ENCODE measurements around the gene DOCK11. TPM values are rescaled to one million over a fixed set of nuclear protein-coding genes. Genes with fewer than 3 reads are reported as not detected.

DOCK11 gene
- total and polyA plus RNA-seq, 2 donors from 2014 or later = 11.4 to 49.5 TPM

DNA sequence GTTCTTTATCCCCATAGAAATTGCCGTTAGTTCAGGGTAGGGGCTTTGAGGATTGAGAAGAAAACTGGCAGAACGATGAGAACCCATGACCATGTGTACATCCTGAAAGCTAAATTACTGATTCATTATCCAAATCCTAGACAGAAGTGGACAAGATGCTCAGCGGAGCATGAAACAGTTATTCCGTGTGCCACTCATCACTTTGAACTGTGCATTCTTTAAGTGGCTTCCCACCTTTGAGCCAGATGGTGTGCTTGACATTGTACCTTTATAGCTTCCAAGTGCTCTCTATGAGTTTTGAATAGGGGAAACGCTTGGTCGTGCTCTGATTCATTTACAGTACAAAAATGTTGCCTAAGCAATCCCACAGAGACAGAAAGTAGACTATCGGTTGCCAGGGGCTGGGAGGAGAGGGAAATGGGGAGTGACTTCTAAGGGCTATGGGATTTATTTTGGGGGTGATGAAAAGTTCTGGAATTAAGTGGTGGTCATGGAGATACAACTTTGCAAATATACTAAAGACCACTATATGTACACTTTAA, 100.0 kb downstream of the DOCK11 start:
- Histone ChIP-seq H3K36me3 (ENCODE audit: control insufficient read depth in 2 of 3, insufficient read depth in 3 of 3, low read length in 3 of 3) (no peaks in the 10 kb centered on the region), H3K4me1 (ENCODE audit: control insufficient read depth in 2 of 3, insufficient read depth in 2 of 3, low read depth in 1 of 3, low read length in 3 of 3) (no peaks in the 10 kb centered on the region), H3K27ac (ENCODE audit: low read depth in 2 of 2, low read length in 2 of 2) (no peak overlapping the region), H3K9me3 (ENCODE audit: control insufficient read depth in 2 of 3, insufficient read depth in 1 of 3, low read length in 3 of 3) (no peaks in the 10 kb centered on the region), H3K4me3 (ENCODE audit: low read length in 3 of 3) (no peak overlapping the region), H3K9ac (ENCODE audit: low read length in 3 of 3) (no peak overlapping the region), H3K27me3 (ENCODE audit: control insufficient read depth, insufficient read depth, low read length) (no peaks in the 10 kb centered on the region)
- DNase-seq (peak in 1 of 5 donors; percentile 7), FAIRE-seq (no peak)
- intact Hi-C loops (cut with DNase I) = no loop called here
- TF ChIP-seq, protein P1, sequence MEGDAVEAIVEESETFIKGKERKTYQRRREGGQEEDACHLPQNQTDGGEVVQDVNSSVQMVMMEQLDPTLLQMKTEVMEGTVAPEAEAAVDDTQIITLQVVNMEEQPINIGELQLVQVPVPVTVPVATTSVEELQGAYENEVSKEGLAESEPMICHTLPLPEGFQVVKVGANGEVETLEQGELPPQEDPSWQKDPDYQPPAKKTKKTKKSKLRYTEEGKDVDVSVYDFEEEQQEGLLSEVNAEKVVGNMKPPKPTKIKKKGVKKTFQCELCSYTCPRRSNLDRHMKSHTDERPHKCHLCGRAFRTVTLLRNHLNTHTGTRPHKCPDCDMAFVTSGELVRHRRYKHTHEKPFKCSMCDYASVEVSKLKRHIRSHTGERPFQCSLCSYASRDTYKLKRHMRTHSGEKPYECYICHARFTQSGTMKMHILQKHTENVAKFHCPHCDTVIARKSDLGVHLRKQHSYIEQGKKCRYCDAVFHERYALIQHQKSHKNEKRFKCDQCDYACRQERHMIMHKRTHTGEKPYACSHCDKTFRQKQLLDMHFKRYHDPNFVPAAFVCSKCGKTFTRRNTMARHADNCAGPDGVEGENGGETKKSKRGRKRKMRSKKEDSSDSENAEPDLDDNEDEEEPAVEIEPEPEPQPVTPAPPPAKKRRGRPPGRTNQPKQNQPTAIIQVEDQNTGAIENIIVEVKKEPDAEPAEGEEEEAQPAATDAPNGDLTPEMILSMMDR (IDR thresholded peaks at IDR 0.05; ENCODE audit: borderline replicate concordance, extremely low read depth, insufficient read depth) = no peak

DNA sequence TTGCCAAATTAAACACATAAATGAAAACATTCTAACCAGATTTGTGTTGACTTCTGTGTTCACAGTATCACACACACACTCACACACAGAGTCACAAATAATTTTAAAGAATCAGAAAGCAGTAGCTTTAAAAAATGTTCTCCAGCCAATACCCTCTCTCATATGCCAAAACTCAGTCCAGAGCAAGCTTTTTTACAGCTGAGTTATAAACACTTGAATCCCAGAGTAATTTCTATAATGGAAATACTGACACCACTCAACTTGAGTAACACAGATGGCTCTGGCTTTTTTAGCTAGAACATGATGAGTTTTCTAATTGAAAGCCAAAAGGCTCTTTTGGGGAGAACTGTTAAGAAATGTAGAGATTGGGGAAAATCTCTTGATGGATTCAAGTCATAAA, 100.8 kb downstream of the DOCK11 start:
- intact Hi-C loops (cut with DNase I) = no loop called here
- FAIRE-seq = no peak
- Histone ChIP-seq H3K4me1 (ENCODE audit: control insufficient read depth in 2 of 3, insufficient read depth in 2 of 3, low read depth in 1 of 3, low read length in 3 of 3) (no peaks in the 10 kb centered on the region), H3K9me3 (ENCODE audit: control insufficient read depth in 2 of 3, insufficient read depth in 1 of 3, low read length in 3 of 3) (no peaks in the 10 kb centered on the region), H3K27ac (ENCODE audit: low read depth in 2 of 2, low read length in 2 of 2) (no peak overlapping the region), H3K27me3 (ENCODE audit: control insufficient read depth, insufficient read depth, low read length) (no peaks in the 10 kb centered on the region), H3K36me3 (ENCODE audit: control insufficient read depth in 2 of 3, insufficient read depth in 3 of 3, low read length in 3 of 3) (no peaks in the 10 kb centered on the region), H3K9ac (ENCODE audit: low read length in 3 of 3) (no peak overlapping the region), H3K4me3 (ENCODE audit: low read length in 3 of 3) (no peak overlapping the region)
- no peak for DNase-seq
- TF ChIP-seq, protein P1 (IDR thresholded peaks at IDR 0.05; ENCODE audit: borderline replicate concordance, extremely low read depth, insufficient read depth) = no peak

DNA sequence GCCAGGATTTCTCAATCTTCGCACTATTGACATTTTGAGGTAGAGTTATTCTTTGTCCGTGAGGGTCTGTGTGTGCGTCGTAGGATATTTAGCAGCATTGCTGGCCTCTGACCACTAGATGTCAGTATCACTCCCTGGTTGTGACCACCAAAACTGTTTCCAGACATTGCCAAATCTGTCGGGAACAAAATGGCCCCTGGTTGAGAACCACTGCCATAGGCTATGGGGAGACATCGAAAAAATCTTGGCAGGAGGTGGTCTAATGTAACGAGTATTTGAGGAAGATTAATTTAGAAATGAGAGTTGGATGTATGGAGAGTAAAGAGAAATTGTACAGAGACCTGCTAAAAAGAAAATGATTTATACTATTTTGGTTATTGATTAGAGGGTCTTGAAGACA, 108.4 kb downstream of the DOCK11 start:
- FAIRE-seq (peak; percentile 85), DNase-seq (peak in 4 of 5 donors; percentile 39 to 73 (median 53))
- TF ChIP-seq, protein P1 (IDR thresholded peaks at IDR 0.05; ENCODE audit: borderline replicate concordance, extremely low read depth, insufficient read depth) = peak; percentile 64
- H3K9ac ChIP-seq (ENCODE audit: low read length in 3 of 3) = no peak overlapping the region
- peaks cover 2% of the 10 kb centered on the region for H3K27me3 ChIP-seq (ENCODE audit: control insufficient read depth, insufficient read depth, low read length)
- no peaks in the 10 kb centered on the region for H3K9me3 ChIP-seq (ENCODE audit: control insufficient read depth in 2 of 3, insufficient read depth in 1 of 3, low read length in 3 of 3)
- intact Hi-C loops (cut with DNase I) = no loop called here
- peaks cover 0 to 2% (median 0%) of the 10 kb centered on the region in 3 donors for H3K4me1 ChIP-seq (ENCODE audit: control insufficient read depth in 2 of 3, insufficient read depth in 2 of 3, low read depth in 1 of 3, low read length in 3 of 3)
- H3K36me3 ChIP-seq (ENCODE audit: control insufficient read depth in 2 of 3, insufficient read depth in 3 of 3, low read length in 3 of 3) = no peaks in the 10 kb centered on the region
- H3K27ac ChIP-seq (ENCODE audit: low read depth in 2 of 2, low read length in 2 of 2) = no peak overlapping the region
- H3K4me3 ChIP-seq (ENCODE audit: low read length in 3 of 3) = no peak overlapping the region

DNA sequence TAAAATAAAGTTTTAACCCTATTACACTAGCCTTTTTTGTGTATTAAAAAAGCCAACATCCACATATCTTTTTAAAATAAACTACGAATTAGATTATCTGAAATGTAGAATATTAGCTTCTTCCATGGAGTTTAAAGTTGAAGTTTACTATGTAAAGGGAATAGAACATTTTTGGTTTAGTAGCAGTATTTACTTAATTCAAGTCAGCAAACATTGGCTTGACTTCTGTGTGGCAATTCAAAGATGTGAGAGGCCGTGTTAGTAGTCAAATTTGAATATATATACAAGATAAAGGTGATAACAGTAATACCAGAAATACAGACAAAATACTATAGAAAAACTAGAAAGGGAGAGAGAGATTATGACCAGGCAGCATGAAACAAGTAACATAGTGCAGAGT, 116.7 kb downstream of the DOCK11 start:
- H3K27ac ChIP-seq (ENCODE audit: low read depth in 2 of 2, low read length in 2 of 2) = no peak overlapping the region
- no peak overlapping the region for H3K4me3 ChIP-seq (ENCODE audit: low read length in 3 of 3)
- no peaks in the 10 kb centered on the region for H3K36me3 ChIP-seq (ENCODE audit: control insufficient read depth in 2 of 3, insufficient read depth in 3 of 3, low read length in 3 of 3)
- DNase-seq = no peak
- intact Hi-C loops (cut with DNase I) = no loop called here
- no peaks in the 10 kb centered on the region for H3K4me1 ChIP-seq (ENCODE audit: control insufficient read depth in 2 of 3, insufficient read depth in 2 of 3, low read depth in 1 of 3, low read length in 3 of 3)
- FAIRE-seq = no peak
- H3K9me3 ChIP-seq (ENCODE audit: control insufficient read depth in 2 of 3, insufficient read depth in 1 of 3, low read length in 3 of 3) = no peaks in the 10 kb centered on the region
- H3K9ac ChIP-seq (ENCODE audit: low read length in 3 of 3) = no peak overlapping the region
- no peaks in the 10 kb centered on the region for H3K27me3 ChIP-seq (ENCODE audit: control insufficient read depth, insufficient read depth, low read length)
- TF ChIP-seq, protein P1 (IDR thresholded peaks at IDR 0.05; ENCODE audit: borderline replicate concordance, extremely low read depth, insufficient read depth) = no peak
